GM10266 (cell line): ENCODE data around the gene MAPKAP1.

ENCODE experiments used
- DNase-seq: peaks from one replicate; pipeline ENCODE4 v3.0.0; 2012; ENCODE audit errors: extremely low spot score
- TF ChIP-seq, protein P1 (sequence below): IDR thresholded peaks from 2 replicates; pipeline ENCODE4 v1.5.1; 2012; ENCODE audit warnings: mild to moderate bottlenecking, low read depth; ENCODE audit not compliant: control insufficient read depth, insufficient read depth; ENCODE audit errors: missing control alignments

MAPKAP1 gene

DNA sequence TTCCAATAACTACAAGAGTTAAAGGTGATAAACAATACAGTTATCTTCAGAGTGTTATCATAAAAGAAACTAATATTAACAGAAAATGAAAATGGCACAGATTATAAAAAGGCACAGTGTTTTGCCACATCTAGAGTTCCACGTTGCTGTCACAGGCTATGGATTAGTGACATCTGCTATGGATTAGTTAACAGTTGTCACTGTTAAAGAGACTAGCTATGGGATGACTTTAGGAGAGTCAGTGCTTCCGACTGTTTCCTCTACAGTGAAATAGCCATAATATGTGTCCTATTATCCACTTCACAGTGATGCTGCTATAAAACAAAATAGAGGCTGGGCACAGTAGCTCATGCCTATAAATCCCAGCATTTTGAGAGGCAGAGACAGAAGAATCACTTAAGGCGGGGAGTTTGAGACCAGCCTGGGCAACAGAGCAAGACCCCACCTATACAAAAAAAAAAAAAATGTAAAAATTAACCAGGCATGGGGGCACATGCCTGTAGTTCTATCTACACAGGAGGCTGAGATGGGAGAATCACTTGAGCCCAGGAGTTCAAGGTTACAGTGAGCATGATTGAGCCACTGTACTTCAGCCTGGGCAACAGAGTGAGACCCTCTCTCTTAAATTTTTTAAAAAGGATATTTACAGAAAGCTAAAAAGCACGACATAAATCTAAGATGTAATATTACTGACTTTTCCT, 19.7 kb downstream of the MAPKAP1 start:
- TF ChIP-seq, protein P1, sequence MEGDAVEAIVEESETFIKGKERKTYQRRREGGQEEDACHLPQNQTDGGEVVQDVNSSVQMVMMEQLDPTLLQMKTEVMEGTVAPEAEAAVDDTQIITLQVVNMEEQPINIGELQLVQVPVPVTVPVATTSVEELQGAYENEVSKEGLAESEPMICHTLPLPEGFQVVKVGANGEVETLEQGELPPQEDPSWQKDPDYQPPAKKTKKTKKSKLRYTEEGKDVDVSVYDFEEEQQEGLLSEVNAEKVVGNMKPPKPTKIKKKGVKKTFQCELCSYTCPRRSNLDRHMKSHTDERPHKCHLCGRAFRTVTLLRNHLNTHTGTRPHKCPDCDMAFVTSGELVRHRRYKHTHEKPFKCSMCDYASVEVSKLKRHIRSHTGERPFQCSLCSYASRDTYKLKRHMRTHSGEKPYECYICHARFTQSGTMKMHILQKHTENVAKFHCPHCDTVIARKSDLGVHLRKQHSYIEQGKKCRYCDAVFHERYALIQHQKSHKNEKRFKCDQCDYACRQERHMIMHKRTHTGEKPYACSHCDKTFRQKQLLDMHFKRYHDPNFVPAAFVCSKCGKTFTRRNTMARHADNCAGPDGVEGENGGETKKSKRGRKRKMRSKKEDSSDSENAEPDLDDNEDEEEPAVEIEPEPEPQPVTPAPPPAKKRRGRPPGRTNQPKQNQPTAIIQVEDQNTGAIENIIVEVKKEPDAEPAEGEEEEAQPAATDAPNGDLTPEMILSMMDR = no peak
- DNase-seq = no peak

DNA sequence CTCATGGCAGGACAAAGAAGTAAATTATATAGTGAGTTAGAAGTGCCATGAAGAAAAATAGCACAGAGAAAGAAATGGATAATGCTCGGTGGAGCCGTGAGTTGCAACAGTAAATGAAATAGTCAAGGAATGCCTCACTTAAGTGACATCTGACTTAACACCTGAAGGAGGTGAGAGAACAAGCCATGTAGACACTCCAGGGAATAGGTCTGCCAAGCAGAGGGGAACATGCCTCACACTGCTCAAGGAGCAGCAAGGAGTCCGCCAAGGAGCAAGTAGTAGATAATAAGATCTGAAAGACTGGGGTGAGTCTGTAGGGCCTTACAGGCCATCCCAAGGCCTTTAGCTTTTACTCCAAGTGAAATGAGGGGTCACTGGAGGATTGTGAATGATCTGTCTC, 21.8 kb downstream of the MAPKAP1 start:
- TF ChIP-seq, protein P1 = no peak
- no peak for DNase-seq

DNA sequence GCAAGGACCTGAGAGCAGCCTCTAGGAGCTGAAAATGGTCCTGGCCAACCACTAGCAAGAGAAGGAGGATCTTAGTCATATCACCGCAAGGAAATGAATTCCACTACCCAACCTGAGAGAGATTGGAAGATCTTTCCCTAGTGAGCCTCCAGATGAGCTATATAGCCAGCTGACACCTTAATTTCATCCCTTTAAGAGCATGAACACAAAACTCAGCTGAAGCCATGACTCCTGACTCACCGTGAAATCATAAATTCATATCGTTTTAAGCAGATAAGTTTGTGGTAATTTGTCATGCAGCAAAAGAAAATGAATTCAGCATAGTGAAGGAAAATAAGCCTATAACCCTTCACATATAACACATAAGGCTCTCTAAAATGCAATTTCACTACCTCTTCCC, 23.5 kb downstream of the MAPKAP1 start:
- no peak for DNase-seq
- TF ChIP-seq, protein P1 = no peak

DNA sequence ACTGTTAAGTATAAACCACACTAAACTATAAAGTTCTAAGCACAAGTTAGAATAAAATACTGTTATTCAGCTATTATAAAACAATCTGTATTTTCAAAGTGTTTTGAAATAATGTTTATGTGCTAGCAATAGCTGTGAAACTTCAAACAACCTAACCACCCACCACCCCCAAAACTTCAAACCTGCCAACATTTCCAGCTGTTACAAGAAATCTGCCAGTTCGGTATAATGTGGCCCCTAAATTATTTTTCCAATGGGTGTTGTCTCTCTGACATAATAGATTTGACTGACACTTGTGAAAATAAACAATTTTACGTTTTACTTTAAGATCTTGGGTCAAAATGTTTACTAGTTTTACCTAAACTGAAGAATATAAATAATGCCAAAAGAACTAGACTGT, 24.7 kb downstream of the MAPKAP1 start:
- DNase-seq = no peak
- TF ChIP-seq, protein P1 = no peak

DNA sequence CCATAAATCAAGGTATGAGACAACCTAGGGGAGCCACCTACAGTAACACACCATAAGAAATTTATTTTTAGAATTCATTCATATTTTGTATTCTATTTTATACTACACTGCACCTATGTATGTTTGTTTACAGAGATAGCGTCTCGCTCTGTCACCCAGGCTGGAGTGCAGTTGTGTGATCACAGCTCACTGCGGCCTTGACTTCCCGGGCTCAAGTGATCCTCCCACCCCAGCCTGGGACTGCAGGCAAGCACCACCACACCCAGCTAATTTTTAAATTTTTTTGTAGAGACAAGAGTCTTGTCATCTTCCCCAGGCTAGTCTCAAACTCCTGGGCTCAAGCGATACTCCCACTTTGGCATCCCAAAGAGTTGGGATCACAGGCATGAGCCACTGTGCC, 25.4 kb downstream of the MAPKAP1 start:
- TF ChIP-seq, protein P1 = no peak
- DNase-seq = no peak

DNA sequence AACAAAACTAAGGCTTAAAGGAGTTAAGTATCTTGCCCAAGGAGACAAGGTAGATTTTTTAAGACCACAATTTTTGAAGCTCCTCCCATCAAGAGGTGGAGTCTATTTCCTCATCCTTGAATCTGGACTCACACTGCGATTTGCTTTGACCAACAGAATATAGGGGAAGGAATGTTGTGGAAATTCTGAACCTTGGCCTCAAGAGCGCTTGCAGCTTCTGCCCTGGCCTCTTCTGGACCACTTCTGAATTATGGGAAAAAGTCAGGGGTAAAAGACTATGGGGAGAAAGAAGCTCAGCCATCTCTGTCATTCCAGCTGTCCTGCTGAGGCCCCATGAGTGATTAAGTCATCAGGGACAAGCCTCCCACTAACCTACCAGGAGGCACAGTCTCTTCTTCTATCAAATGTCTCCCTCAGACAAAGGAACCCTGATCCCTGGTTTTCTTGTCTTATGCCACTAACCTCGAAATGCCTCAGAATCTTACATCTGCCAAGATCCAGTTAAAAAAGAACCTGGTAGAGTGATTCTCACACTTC, 25.9 kb downstream of the MAPKAP1 start:
- TF ChIP-seq, protein P1 = no peak
- DNase-seq = no peak

DNA sequence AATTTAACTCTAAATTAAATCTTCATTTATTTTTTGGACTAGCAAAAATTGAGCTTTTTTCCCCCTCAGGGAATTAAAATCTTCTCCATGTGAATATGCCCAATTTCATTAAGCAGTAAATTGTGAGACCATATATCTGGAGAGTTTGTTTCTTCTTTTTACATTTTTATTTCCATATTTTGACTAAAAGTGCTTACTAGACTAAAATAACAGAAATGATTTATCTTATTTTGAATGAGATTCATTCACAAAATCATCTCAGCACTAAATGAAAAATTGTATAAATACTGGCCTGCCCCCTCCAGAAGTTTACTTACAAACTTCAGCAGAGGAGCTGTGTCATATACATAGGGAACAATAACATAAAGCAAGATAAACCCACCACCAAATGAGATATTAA, 26.6 kb downstream of the MAPKAP1 start:
- TF ChIP-seq, protein P1 = no peak
- no peak for DNase-seq
